Measurements from ENCODE around the gene MLXIP. TPM values are rescaled to one million over a fixed set of nuclear protein-coding genes. Genes with fewer than 3 reads are reported as not detected.

Gene MLXIP
- total and polyA plus RNA-seq, 9 of the 15 experiments (the other 6 are each of a cell fraction or from before 2014, with no cell fraction given), result 2.2 to 66.3 (median 18.1) TPM

GRCh38 chr12:122064780-122065588, 13.6 kb upstream of the MLXIP start (continued):
- TF ChIP-seq PRDM10 (IDR thresholded peaks at IDR 0.05; ENCODE audit: partially characterized antibody), result peak; percentile 92
- TF ChIP-seq MTA3 (IDR thresholded peaks at IDR 0.05; ENCODE audit: borderline replicate concordance), result peak; percentile 69; the same call in 1 of the 2 replicates
- peak in 1 of 2 experiments; percentile 18; a peak in 1 of 4 replicates for TF ChIP-seq MNT (conservative IDR thresholded peaks at IDR 0.05)
- no peak for TF ChIP-seq SRSF3 (IDR thresholded peaks at IDR 0.05; ENCODE audit: insufficient read depth, low read length)
- TF ChIP-seq GATAD2B (IDR thresholded peaks at IDR 0.05; ENCODE audit: borderline replicate concordance), result no peak
- peak; percentile 57 for TF ChIP-seq TFAP4 (CRISPR knock-in tag; IDR thresholded peaks at IDR 0.05; ENCODE audit: borderline replicate concordance)
- TF ChIP-seq ZNF263 (CRISPR knock-in tag; IDR thresholded peaks at IDR 0.05; ENCODE audit: borderline replicate concordance), result no peak
- peak; percentile 80 for TF ChIP-seq JUND (IDR thresholded peaks at IDR 0.05; ENCODE audit: borderline replicate concordance, low read depth, low read length)
- peak; percentile 10; the same call in 1 of the 3 replicates for TF ChIP-seq JUND (tag; IDR thresholded peaks at IDR 0.05; ENCODE audit: borderline replicate concordance, low read depth, low read length)
- no peak for TF ChIP-seq ID3 (CRISPR knock-in tag; IDR thresholded peaks at IDR 0.05)
- TF ChIP-seq ID3 (tag; IDR thresholded peaks at IDR 0.05), result no peak
- TF ChIP-seq ELF4 (CRISPR knock-in tag; IDR thresholded peaks at IDR 0.05), result no peak
- TF ChIP-seq CSDE1 (IDR thresholded peaks at IDR 0.05), result no peak
- 0 out of 2 replicates have a peak, but pooled peaks have one; percentile 19 for TF ChIP-seq DPF2 (IDR thresholded peaks at IDR 0.05)
- TF ChIP-seq ZNF232 (CRISPR knock-in tag; IDR thresholded peaks at IDR 0.05), result 0 out of 2 replicates have a peak, but pooled peaks have one; percentile 23
- peak in 1 of 2 experiments; percentile 50; a peak in 2 of 4 replicates for TF ChIP-seq HDAC1 (IDR thresholded peaks at IDR 0.05)
- no peak for TF ChIP-seq ZNF398 (CRISPR knock-in tag; IDR thresholded peaks at IDR 0.05)
- TF ChIP-seq TAF9B (IDR thresholded peaks at IDR 0.05; ENCODE audit: partially characterized antibody), result peak; percentile 35

Measured in K562 (cell line).